GM04503 (cell line): ENCODE measurements around the gene ANKRD63.

ENCODE experiments used
- DNase-seq: peaks from one replicate; pipeline ENCODE4 v3.0.0-alpha.2; 2012; ENCODE audit warnings: low read depth

ANKRD63 gene, protein sequence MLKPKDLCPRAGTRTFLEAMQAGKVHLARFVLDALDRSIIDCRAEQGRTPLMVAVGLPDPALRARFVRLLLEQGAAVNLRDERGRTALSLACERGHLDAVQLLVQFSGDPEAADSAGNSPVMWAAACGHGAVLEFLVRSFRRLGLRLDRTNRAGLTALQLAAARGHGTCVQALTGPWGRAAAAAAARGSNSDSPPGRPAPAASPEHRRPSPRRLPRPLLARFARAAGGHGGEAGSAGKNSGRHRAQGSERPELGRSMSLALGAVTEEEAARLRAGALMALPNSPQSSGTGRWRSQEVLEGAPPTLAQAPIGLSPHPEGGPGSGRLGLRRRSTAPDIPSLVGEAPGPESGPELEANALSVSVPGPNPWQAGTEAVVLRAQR

DNA sequence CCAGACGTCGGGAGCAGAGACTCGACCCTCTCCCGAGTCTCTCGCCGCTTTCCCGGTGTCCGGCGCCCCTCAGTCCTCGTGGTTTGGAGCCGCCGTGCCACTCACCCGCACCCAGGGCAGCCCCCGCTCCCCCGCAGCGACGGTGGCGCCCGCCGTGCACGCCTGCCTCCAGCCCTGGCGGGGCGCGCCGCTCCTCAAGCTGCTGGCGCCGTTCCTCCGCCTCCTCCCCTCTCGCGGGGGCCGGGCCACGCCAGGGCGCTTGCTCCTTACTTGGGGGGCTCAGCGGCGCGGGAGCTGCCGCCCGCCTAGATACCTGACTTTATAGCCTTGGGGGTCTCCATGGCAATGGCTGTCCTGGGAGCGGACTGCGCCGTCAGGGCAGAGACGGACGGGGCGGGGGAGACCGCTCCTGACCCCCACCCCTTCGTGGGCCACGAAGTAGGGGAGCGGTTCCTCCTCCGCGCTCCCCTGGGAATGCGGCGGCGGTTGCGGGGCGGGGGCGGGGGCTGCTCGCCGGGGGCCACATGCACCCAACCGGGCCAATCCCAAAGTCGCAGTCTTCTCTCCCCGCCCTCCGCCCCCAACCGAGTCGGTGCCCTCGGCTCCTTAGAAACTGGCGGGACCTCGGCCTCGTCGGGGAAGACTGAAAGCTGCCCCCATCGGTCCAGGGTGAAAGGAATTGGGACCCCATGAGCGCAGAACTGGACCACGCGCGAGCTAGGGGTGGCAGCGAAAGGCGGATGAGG, at the start of gene ANKRD63:
Gene ANKRD63, minus strand, starts transcription at position 196 of the 746 bp plus-strand sequence. CDS start 478 bp downstream, outside the sequence.
- DNase-seq = no peak

GRCh38 chr15:40332113-40332781, 49.4 kb upstream of the ANKRD63 start:
- no peak for DNase-seq

- DNase-seq = no peak
Measured at GRCh38 chr15:40331637-40332036, 48.8 kb upstream of the ANKRD63 start.

DNA sequence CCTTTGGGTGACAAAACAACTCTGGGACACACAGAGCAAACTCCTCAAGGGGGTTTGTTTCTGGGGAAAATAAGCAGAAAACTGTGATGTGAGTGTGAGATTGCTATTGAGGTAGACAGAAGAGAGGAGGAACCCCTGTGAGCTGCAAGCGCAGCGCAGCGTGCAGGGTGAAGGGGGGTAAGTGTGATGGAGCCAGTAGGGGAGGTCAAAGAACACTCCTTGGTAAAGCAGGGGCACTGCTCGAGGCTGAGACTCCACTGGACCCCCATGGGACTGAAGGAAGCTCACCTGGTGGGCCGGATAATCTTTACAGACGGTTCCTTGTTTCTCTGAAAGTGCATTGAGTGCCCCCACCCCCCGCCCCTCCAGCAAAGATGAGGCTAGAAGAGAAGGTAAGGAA, 48.2 kb upstream of the ANKRD63 start:
- DNase-seq = no peak

DNA sequence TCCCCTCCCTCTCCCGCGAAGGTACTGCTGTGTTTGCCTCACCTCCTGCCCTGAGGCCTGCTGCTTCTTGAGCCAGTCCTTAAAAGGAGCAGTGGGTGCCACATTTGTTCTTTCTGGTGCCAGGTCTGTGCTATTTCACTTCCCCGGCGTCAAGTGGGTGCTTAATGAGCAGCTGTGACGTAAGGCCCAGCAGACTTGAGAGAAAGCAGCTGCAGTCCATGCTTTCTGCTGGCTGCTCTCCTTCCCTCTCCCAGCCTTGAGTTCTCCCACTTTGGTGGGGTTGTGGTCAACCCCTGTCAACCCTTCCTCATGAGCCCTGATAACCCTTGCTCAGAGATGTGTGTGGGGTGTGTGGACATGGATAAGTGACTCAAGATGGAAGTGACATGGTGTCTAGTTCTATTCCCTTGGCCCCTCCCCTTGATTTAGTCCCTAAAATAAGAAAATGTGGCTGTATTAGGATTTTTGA, 47.5 kb upstream of the ANKRD63 start:
- no peak for DNase-seq

DNA sequence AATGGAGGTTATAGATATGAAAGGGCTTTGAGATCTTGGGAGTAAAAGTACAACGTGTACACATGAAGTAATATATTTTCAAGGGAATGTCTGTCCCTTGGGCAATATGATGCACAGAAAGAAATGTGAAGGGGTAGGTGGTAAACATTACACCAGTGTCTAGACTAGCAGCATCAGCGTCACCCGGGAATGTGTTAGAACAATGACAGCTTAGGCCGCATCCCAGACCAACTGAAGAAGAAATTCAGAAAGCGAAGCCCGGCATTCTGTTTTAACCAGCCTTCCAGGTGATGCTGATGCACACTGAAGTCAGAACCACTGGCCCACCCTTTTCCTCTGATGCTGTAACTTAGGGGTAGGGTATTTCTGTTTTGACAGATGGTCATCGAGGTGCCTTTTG, 46.9 kb upstream of the ANKRD63 start:
- no peak for DNase-seq

DNA sequence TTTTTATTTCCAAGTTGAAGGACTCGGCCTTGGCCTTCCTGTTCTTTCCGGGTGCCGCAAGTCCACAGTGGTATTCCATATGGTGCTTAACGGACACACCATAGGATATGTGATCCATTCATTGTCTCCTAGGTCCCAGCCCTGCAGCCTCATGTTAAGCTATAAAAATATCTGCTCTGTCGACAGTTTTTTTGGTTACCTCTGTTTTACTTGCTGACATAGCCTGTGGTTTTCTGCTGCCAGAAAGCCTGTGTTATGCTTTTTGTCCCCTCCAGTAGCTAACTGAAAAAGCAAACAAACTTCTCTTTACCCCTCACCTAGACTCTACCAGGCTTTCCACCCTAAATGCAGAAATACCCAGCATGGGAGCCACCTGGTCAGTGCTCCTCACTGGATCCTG, 45.9 kb upstream of the ANKRD63 start:
- no peak for DNase-seq

DNA sequence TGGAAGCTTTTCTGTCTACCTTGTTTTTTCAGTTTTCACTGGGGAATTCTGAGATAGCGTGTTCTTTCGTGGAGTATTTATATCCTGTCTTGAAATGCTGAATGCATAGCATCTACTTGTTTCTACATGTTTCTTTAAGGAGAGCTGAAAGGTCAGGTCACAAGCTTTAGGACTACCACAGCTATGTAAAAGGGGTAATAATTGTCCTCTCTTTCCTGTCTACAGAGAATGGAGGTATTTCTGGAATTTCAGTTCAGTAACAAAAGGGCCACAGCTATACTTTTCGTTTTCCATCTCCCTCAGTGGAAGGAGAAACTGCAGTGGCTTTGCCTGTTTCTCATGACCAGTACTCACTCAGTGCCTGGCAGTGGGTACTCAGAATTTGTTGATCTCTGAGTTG, 45.3 kb upstream of the ANKRD63 start:
- no peak for DNase-seq

DNA sequence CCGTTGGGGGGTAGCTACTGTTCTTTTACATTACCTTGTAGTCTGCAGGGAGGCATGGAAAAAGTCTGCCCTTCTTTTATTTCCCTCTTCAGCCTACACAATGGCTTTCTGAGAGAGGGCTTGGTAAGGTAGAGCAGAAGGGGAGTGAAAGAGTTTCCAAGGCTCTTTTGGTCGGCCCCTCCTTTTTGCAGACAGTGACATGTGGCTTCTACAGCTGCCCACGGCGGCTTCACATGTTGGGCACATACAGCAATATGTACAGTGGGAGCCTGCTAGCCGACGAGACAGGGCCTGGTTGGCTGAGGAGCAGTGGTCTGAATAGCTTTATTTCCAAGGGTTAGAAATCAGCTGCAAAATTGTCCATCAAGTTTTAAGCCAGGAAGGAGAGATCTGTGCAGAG, 44.6 kb upstream of the ANKRD63 start:
- no peak for DNase-seq

- DNase-seq = no peak
Measured at GRCh38 chr15:40325700-40326099, 42.8 kb upstream of the ANKRD63 start.

DNA sequence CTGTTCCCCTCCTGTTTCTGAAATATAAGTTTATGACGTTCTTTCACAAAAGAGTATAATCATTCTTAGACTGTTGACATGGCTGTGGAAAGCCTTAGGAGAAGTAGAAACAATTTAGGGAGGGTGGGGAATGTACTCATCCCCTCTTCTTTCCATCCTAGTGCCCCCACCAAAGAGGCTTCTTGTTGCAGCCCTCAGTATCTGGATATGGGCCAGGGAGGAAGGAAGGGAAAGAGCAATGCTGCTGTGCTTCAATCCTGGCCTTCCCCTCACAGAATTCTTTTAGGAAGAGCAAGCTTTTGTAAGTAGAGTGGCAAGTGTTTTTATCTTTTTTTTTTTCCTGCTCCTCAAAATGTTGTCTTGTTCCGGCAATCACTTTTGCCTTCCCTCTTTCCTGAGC, 42.3 kb upstream of the ANKRD63 start:
- DNase-seq = no peak

- DNase-seq = no peak
Measured at GRCh38 chr15:40323953-40324937, 41.4 kb upstream of the ANKRD63 start.

- DNase-seq = no peak
Measured at GRCh38 chr15:40323239-40323952, 40.5 kb upstream of the ANKRD63 start, which contains the start of gene INAFM2. TSS of gene INAFM2 (plus strand) at chr15:40323692. CDS start at chr15:40324056, 364 bp downstream.

DNA sequence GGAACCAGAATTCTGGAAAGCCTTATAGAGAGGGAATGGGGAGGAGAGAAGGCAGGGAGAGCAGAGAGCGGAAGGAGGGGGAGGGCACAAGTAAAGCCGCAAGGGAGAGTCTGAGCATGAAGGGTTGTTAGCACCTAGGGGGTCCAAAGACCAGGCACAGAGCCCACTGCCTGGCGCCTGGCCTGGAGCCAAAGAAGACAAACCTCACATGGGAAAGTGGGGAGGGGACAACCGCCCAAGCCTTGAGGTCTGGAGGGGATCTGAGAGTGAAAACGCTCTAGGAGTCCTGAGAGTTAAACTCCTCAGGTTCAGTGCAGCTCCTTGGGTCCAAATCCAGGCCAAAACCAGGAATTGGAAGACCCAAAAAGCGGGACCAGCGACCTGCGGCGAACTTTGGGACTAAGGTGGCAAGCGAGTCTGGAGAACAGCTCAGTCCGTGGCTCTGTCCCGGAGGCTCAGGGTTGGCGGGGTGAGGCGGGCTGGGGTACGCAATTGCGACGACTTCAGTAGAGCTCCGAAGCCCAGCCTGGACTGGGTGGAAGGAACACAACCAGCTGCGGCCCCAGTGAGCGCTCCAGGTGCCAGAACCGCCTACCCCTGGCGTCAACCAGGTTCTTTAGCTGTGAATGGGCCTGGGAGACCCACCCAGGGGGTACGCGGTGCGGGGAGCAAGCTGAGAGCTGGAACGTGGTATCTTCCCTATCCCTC, 39.8 kb upstream of the ANKRD63 start:
- no peak for DNase-seq

DNA sequence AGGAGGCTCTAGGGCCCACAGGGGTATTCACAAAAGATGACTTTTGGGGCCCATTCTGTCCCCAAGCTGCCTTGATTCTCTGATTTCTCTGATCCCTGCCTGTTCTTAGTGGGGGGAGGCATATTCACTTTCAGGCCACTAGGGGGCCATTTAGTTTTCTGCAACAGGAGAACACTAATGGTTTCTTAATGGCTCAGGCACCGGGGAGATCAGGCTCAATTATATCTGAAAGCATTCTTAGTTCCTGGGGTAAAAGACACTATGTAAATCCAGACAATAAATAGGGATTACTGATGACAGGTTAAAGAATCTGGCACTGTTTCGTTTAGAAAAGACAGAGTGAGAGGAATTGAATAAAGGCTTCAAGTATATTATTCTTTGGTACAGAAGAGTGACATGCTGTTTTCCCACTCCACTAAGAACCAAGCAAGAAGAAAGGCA, 38.1 kb upstream of the ANKRD63 start:
- DNase-seq = no peak

DNA sequence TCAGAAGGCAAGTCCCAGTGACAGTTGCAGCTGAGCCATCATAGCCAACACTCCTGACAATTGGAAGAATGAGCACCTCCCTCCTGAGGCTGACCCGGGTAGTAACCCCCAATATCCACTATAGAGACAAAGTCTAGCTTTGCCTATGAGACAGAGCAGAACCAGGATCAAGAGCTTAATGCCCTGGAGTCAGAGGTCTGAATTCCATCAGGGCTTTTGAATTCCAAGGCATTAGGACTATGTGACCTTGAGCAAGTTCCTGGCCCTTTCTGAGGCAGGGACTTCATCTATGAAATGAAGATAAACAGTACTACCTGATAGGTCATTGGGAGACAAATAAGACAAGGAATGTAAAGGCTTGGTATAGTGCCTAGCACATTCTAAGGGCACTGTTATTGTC, 37.5 kb upstream of the ANKRD63 start:
- DNase-seq = no peak

DNA sequence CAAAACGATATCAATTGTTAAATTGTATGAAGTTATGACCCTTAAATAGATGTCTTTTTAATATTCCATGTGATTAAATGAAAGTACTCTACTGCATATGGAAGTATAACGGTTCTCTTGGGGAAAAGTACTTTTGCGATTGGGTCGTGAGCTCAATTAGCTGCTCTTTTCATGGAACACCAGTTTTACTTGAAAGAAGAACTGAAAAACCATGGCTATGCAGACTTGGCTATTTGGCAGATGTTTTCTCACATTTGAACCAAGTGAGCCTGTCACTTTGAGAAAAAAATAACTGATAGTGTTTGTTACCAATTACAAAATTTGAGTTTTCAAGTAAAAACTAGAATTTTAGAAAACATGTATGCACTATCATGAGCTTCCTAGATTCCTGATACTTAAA, 34.7 kb upstream of the ANKRD63 start:
- no peak for DNase-seq

- no peak for DNase-seq
Measured at GRCh38 chr15:40316931-40317330, 34.1 kb upstream of the ANKRD63 start.

GRCh38 chr15:40314723-40315276, 31.9 kb upstream of the ANKRD63 start:
- DNase-seq = peak; percentile 58
